GM12865 (cell line): Measurements from ENCODE around the gene PGS1.

Experiments
- DNase-seq: peaks from one replicate; pipeline ENCODE4 v3.0.0; 2010; ENCODE audit warnings: low read depth
- H3K4me3 ChIP-seq: 2 replicates; pipeline ENCODE4 v1.5.1; 2011; ENCODE audit warnings: mild to moderate bottlenecking, low read depth, low read length, control low read depth
- CTCF ChIP-seq: IDR thresholded peaks from 2 replicates; pipeline ENCODE4 v1.5.1; 2011; ENCODE audit warnings: low read length, control low read depth, low read depth, inconsistent platforms; ENCODE audit not compliant: insufficient read depth; ENCODE audit errors: missing control alignments

PGS1 gene

DNA sequence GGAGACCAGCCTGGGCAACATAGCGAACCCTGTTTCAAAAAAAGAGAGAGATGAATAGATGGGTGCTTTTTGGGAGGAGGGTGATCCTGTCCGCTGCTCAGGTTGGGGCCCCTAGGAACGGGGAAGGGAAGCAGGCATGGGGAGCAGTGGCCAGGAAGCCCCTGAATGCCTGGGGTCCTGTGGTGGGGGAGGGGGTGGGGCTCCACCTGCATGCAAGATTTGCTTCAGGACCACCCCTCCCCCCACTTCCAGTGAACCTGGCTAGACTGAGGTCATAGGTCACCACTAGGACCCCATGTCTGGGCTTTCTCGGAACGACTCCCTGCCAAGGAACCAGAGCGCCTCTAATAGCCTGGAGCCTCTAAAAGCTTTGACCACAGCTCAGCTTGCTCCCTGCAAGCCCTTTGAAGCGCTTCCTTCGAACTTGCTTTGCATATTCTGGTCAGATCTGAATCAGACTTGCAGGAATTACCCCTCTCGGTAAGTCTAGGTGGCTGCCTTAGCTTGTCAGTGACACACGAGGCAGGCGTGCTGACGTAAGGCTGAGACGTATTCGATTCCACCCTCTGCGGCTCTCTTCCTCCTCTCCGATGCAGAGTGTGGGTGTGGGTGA lies 22.2 kb upstream of the PGS1 start:
- peak; percentile 98 for DNase-seq
- peak overlapping the region; percentile 26 for H3K4me3 ChIP-seq
- TF ChIP-seq CTCF = no peak

DNA sequence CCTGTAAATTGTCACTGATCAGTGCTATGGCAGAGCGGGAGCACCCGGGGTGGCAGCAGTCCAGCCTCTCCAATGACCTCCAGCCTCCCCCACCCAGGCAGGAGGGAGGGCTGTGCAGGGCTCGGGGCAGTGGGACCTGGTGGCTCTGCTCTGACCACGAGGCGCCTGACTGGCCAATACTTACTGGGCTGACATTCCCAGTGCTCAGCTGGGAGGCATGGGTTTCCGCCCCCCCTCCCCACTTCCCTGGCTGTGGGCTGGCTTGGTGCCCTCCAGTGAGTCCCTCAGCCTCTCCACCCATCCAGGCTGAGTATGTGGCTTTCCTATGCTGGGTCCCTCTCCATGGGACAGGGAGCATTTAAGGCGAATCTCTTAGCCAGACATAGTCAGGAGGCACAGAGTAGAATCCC lies 21.3 kb upstream of the PGS1 start:
- H3K4me3 ChIP-seq = 0 out of 2 replicates have a peak overlapping the region, but pooled peaks have one; percentile 54
- DNase-seq = no peak
- no peak for TF ChIP-seq CTCF

GRCh38 chr17:78357672-78358537 lies 20.5 kb upstream of the PGS1 start:
- DNase-seq = no peak
- peak overlapping the region; percentile 54 for H3K4me3 ChIP-seq
- TF ChIP-seq CTCF = no peak

GRCh38 chr17:78358538-78359320 lies 19.7 kb upstream of the PGS1 start:
- H3K4me3 ChIP-seq = peak overlapping the region; percentile 54
- DNase-seq = peak; percentile 59
- TF ChIP-seq CTCF = no peak

- no peak for DNase-seq
Measured at GRCh38 chr17:78359321-78359996, 19.0 kb upstream of the PGS1 start.

More at GRCh38 chr17:78359321-78359996, 19.0 kb upstream of the PGS1 start:
- no peak for TF ChIP-seq CTCF
- H3K4me3 ChIP-seq = peak overlapping the region; percentile 54
